Gastrocnemius medialis (tissue), 4 donors: ENCODE results near the gene DCTN3. TPM values are rescaled to one million over a fixed set of nuclear protein-coding genes. Genes with fewer than 3 reads are reported as not detected.

Experiments used
- ATAC-seq, 2 donors: fragments of 150-250 bp; one replicate each; pipeline ENCODE4 v1.9.1; 2016
- DNase-seq, 2 donors: peaks; one replicate each; pipeline ENCODE4 v3.0.0-alpha.2; 2019
- H3K27ac ChIP-seq, 4 donors: fragments of 200-600 bp; sonication (generic); 1 replicate in 1 of 4; 2 replicates in 3 of 4; pipeline ENCODE4 v1.5.1; 2016 to 2018; ENCODE audit warnings: mild to moderate bottlenecking in 2 of 4, moderate library complexity in 1 of 4
- H3K27me3 ChIP-seq, 3 donors: fragments of 200-600 bp; sonication (generic) in 2 of 3; 1 replicate in 1 of 3; 2 replicates in 2 of 3; pipeline versions ENCODE4 v1.5.1 to v1.6.0; 2016 to 2019; ENCODE audit warnings: mild to moderate bottlenecking in 1 of 3, moderate library complexity in 1 of 3
- H3K36me3 ChIP-seq, 2 donors: fragments of 200-600 bp; sonication (generic) in 1 of 2; one replicate each; pipeline ENCODE4 v1.5.1; 2017 to 2018
- H3K4me1 ChIP-seq, 2 donors: fragments of 200-600 bp; sonication (generic) in 1 of 2; one replicate each; pipeline ENCODE4 v1.5.1; 2016 to 2017; ENCODE audit warnings: mild to moderate bottlenecking in 2 of 2
- H3K4me3 ChIP-seq, 4 donors: fragments of 200-600 bp; sonication (generic) in 3 of 4; 1 replicate in 1 of 4; 2 replicates in 3 of 4; pipeline ENCODE4 v1.5.1; 2016 to 2019; ENCODE audit warnings: mild to moderate bottlenecking in 2 of 4
- H3K9me3 ChIP-seq, 3 donors: fragments of 200-600 bp; sonication (generic) in 2 of 3; 1 replicate in 1 of 3; 2 replicates in 2 of 3; pipeline ENCODE4 v1.5.1; 2016 to 2019
- POLR2A ChIP-seq, 2 donors: fragments of 450-650 bp; IDR thresholded peaks; one replicate each; pipeline ENCODE4 v1.6.1; 2017; ENCODE audit warnings: antibody characterized with exemption in 2 of 2, mild to moderate bottlenecking in 2 of 2, moderate library complexity in 2 of 2
- in situ Hi-C, 4 donors: fragments of 200-750 bp; cut with MboI; loops; one replicate each; pipeline versions ENCODE4 v1.15.0 to v1.8.0; 2017; ENCODE audit warnings: low sequenced_read_pairs in 4 of 4
- intact Hi-C: fragments of 100-400 bp; cut with DNase I; formaldehyde crosslinking; loops from one replicate; pipeline ENCODE4 v1.15.1; 2023; ENCODE audit warnings: low total_unique reads
- total RNA-seq, 4 donors: library from RNA; depleted of rRNA; stranded (reverse); fragments of >200 nt; gene quantifications; one replicate each; pipeline versions ENCODE4 v1.1.0 to v1.2.3, GENCODE V29; 2016
- TF ChIP-seq, protein P1 (sequence below), 5 experiments: fragments of 450-650 bp in 3 of 5; fragments of 200-600 bp in 2 of 5; sonication (generic) in 2 of 5; IDR thresholded peaks in 4 of 5; conservative IDR thresholded peaks in 1 of 5; 1 replicate in 4 of 5; 2 replicates in 1 of 5; pipeline ENCODE4 v1.5.1; 2016 to 2019; ENCODE audit warnings: antibody characterized with exemption in 5 of 5, mild to moderate bottlenecking in 3 of 5, moderate library complexity in 3 of 5

Gene DCTN3
- total RNA-seq, 4 donors from 2014 or later = 62.8 to 174 (median 105) TPM

DNA sequence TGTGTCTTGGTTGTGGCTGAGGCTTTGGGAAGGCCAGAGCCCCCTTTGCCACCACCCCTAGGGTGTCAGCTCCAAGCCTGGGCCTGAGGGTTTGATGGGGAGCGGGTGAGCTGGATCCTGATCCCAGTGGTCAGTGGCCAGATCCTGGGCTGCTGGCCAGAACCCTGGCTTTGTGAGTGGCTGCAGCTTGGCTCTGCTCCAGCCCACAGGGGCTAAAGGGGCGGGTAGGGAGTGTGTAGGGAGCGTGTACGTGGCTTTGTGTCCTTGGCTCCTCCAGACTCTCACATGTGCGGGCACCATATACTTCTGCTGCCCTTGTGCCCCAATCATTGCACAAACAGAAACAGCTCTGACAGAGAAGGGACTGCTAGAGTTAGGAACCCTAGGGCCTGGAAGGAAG is 30.5 kb upstream of the DCTN3 start:
- H3K4me3 ChIP-seq = no peak overlapping the region
- no peaks in the 10 kb centered on the region for H3K9me3 ChIP-seq
- in situ Hi-C loops (loop anchor here in 1 of 4 donors (25.0 kb wide), 1 partner anchor 436 kb away; the partner anchor contains the start of genes FANCG and PIGO), intact Hi-C loops (loop anchor here (5.0 kb wide), 1 partner anchor 336 kb away; the partner anchor contains the start of gene DNAJB5)
- TF ChIP-seq, protein P1, sequence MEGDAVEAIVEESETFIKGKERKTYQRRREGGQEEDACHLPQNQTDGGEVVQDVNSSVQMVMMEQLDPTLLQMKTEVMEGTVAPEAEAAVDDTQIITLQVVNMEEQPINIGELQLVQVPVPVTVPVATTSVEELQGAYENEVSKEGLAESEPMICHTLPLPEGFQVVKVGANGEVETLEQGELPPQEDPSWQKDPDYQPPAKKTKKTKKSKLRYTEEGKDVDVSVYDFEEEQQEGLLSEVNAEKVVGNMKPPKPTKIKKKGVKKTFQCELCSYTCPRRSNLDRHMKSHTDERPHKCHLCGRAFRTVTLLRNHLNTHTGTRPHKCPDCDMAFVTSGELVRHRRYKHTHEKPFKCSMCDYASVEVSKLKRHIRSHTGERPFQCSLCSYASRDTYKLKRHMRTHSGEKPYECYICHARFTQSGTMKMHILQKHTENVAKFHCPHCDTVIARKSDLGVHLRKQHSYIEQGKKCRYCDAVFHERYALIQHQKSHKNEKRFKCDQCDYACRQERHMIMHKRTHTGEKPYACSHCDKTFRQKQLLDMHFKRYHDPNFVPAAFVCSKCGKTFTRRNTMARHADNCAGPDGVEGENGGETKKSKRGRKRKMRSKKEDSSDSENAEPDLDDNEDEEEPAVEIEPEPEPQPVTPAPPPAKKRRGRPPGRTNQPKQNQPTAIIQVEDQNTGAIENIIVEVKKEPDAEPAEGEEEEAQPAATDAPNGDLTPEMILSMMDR (IDR thresholded peaks at IDR 0.05 in 4 of 5, conservative IDR thresholded peaks at IDR 0.05 in 1 of 5) = no peak
- no peak for TF ChIP-seq POLR2A (IDR thresholded peaks at IDR 0.05)
- H3K27ac ChIP-seq = peak overlapping the region; percentile 88 to 91 (median 89)
- peaks cover 0 to 14% of the 10 kb centered on the region in 2 donors for H3K36me3 ChIP-seq
- ATAC-seq (no peak), DNase-seq (peak in 1 of 2 donors; percentile 36)
- peaks cover 52 to 63% of the 10 kb centered on the region in 2 donors for H3K4me1 ChIP-seq
- no peaks in the 10 kb centered on the region for H3K27me3 ChIP-seq

DNA sequence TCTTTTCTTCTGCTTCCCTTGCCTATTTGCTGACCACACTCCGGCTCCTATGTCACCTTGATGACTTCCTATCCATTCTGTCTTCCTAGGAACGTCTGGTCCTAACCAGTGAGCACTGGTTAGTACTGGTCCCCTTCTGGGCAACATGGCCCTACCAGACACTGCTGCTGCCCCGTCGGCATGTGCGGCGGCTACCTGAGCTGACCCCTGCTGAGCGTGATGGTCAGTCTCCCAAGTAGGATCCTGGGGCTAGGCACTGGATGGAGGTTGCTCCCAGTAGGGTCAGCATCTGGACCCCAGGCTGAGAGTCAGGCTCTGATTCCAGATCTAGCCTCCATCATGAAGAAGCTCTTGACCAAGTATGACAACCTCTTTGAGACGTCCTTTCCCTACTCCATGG is 28.4 kb upstream of the DCTN3 start:
- intact Hi-C loops (no loop called here), in situ Hi-C loops (loop anchor here in 1 of 4 donors (10.0 kb wide), 1 partner anchor 56 kb away; no protein-coding TSS in a partner anchor)
- DNase-seq (no peak), ATAC-seq (no peak)
- H3K36me3 ChIP-seq = peaks cover 0 to 14% of the 10 kb centered on the region in 2 donors
- no peaks in the 10 kb centered on the region for H3K9me3 ChIP-seq
- TF ChIP-seq, protein P1 (IDR thresholded peaks at IDR 0.05 in 4 of 5, conservative IDR thresholded peaks at IDR 0.05 in 1 of 5) = no peak
- no peak for TF ChIP-seq POLR2A (IDR thresholded peaks at IDR 0.05)
- H3K27ac ChIP-seq = peak overlapping the region; percentile 43 to 94 (median 89)
- H3K4me3 ChIP-seq = no peak overlapping the region
- H3K4me1 ChIP-seq = peaks cover 44 to 46% of the 10 kb centered on the region in 2 donors
- H3K27me3 ChIP-seq = no peaks in the 10 kb centered on the region

DNA sequence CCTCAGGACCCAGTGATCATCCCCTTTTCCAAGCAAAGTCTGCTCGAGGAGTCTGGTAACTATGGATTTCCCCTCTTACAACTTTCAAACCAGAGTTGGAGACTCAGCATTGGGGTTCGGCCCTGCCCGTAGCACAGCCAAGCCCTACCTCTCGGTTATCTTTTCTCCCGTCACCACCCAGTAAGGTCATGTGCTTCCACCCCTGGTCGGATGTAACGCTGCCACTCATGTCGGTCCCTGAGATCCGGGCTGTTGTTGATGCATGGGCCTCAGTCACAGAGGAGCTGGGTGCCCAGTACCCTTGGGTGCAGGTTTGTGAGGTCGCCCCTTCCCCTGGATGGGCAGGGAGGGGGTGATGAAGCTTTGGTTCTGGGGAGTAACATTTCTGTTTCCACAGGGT is 27.4 kb upstream of the DCTN3 start:
- ATAC-seq (no peak), DNase-seq (no peak)
- peak overlapping the region; percentile 88 to 94 (median 90) for H3K27ac ChIP-seq
- in situ Hi-C loops (loop anchor here in 1 of 4 donors (10.0 kb wide), 1 partner anchor 57 kb away; no protein-coding TSS in a partner anchor), intact Hi-C loops (no loop called here)
- H3K9me3 ChIP-seq = no peaks in the 10 kb centered on the region
- H3K4me3 ChIP-seq = peak overlapping the region; percentile 67 to 85 (median 81)
- no peaks in the 10 kb centered on the region for H3K27me3 ChIP-seq
- TF ChIP-seq, protein P1 (IDR thresholded peaks at IDR 0.05 in 4 of 5, conservative IDR thresholded peaks at IDR 0.05 in 1 of 5) = no peak
- no peak for TF ChIP-seq POLR2A (IDR thresholded peaks at IDR 0.05)
- peaks cover 34 to 36% of the 10 kb centered on the region in 2 donors for H3K4me1 ChIP-seq
- peaks cover 0 to 14% of the 10 kb centered on the region in 2 donors for H3K36me3 ChIP-seq

DNA sequence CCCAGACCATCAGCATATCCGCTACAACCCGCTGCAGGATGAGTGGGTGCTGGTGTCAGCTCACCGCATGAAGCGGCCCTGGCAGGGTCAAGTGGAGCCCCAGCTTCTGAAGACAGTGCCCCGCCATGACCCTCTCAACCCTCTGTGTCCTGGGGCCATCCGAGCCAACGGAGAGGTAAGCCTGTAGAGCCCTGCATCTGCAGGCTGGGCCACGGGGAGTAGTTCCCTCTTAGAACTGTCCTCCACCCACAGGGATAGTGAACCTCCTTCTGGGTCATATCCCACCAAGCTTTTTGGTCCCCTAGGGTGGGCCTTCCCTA is 26.7 kb upstream of the DCTN3 start:
- ATAC-seq (no peak), DNase-seq (no peak)
- peaks cover 0 to 14% of the 10 kb centered on the region in 2 donors for H3K36me3 ChIP-seq
- intact Hi-C loops = no loop called here
- in situ Hi-C loops = loop anchor here in 1 of 4 donors (10.0 kb wide), 1 partner anchor 58 kb away; no protein-coding TSS in a partner anchor
- H3K9me3 ChIP-seq = no peaks in the 10 kb centered on the region
- peak overlapping the region; percentile 88 to 94 (median 90) for H3K27ac ChIP-seq
- TF ChIP-seq POLR2A (IDR thresholded peaks at IDR 0.05) = no peak
- TF ChIP-seq, protein P1 (IDR thresholded peaks at IDR 0.05 in 4 of 5, conservative IDR thresholded peaks at IDR 0.05 in 1 of 5) = no peak
- H3K4me3 ChIP-seq = peak overlapping the region; percentile 67 to 85 (median 81)
- no peaks in the 10 kb centered on the region for H3K27me3 ChIP-seq
- peaks cover 30 to 32% of the 10 kb centered on the region in 2 donors for H3K4me1 ChIP-seq
